Measurements from ENCODE around the gene MPHOSPH9.

MPHOSPH9 gene

GRCh38 chr12:123266679-123267277 is 33.8 kb upstream of the MPHOSPH9 start:
- H3K27ac ChIP-seq (ENCODE audit: low read length): no peak overlapping the region

DNA sequence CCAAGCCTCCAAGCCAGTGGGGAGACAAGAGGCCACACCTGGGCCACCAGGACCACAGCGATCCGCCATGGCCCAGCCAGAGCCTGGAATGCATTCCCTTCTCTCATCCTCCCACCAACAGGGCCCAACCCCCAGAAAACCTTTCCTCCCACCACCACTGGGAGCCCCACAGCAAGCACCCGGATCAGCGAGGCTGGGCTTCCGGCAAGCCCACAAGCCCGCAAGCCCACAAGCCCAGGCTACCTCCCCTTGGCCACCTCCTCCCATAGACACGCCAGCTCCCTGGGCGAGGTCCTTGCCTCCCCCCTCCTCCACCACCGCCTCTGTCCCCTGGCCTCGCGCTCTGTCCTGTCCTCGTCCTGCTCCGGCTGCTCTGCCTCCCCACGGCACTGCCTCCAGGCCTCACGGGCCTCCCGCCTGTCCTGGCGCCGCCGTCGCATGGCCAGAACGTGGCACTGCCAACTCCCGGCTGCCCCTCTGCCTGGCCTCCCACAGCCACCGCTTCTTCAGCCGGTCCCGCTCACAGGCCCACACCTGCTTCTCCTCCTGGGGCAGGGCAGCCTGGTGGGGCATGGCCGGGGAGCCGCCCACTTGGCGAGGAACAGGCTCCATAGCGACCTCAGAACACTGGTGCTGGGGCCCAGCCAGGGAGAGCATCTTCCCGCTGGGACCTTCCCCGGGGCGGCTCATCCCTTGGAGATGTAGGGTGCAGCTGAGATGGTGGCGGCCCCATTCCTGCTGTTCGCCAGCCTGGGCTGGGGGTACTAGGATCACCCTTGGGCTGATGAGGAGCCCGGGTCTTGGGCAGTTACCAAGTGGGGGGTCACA is 33.1 kb upstream of the MPHOSPH9 start:
- no peak overlapping the region for H3K4me2 ChIP-seq (ENCODE audit: insufficient read depth, low read length)
- no peak overlapping the region for H3K4me3 ChIP-seq (ENCODE audit: low read depth in 1 of 2, low read length in 2 of 2)
- no peak for ATAC-seq (ENCODE audit: insufficient read depth, low read depth)
- H3K27me3 ChIP-seq (ENCODE audit: insufficient read depth, low read length, poor library complexity): no peaks in the 10 kb centered on the region
- peaks cover 20% of the 10 kb centered on the region for H3K4me1 ChIP-seq (ENCODE audit: insufficient read depth, low read length)
- no peak overlapping the region for H3K27ac ChIP-seq (ENCODE audit: low read length)
- H3K9ac ChIP-seq (ENCODE audit: low read depth, low read length): no peak overlapping the region
- H2AFZ ChIP-seq (ENCODE audit: low read depth, low read length): no peak overlapping the region
- H3K9me3 ChIP-seq (ENCODE audit: insufficient read depth, low read length, severe bottlenecking): no peaks in the 10 kb centered on the region
- peaks cover 62% of the 10 kb centered on the region for H3K36me3 ChIP-seq (ENCODE audit: insufficient read depth, low read length)
- TF ChIP-seq CTCF (IDR thresholded peaks at IDR 0.05; ENCODE audit: borderline replicate concordance, extremely low read depth, low read length, poor library complexity, severe bottlenecking) (no peak), EZH2 (IDR thresholded peaks at IDR 0.05; ENCODE audit: borderline replicate concordance, low read depth, low read length, severe bottlenecking) (no peak)
- H4K20me1 ChIP-seq (ENCODE audit: insufficient read depth, low read length): peaks cover 18% of the 10 kb centered on the region; the same call in 1 of the 2 replicates
- DNase-seq: no peak
- peaks cover 46% of the 10 kb centered on the region for H3K79me2 ChIP-seq (ENCODE audit: insufficient read depth, low read length)

More at GRCh38 chr12:123266679-123267277, 33.8 kb upstream of the MPHOSPH9 start:
- no peak overlapping the region for H3K4me3 ChIP-seq (ENCODE audit: low read depth in 1 of 2, low read length in 2 of 2)
- peaks cover 55% of the 10 kb centered on the region for H3K36me3 ChIP-seq (ENCODE audit: insufficient read depth, low read length)
- DNase-seq (no peak), ATAC-seq (ENCODE audit: insufficient read depth, low read depth) (no peak)
- no peak overlapping the region for H3K4me2 ChIP-seq (ENCODE audit: insufficient read depth, low read length)
- H3K9me3 ChIP-seq (ENCODE audit: insufficient read depth, low read length, severe bottlenecking): no peaks in the 10 kb centered on the region
- peaks cover 49% of the 10 kb centered on the region for H3K79me2 ChIP-seq (ENCODE audit: insufficient read depth, low read length)
- H4K20me1 ChIP-seq (ENCODE audit: insufficient read depth, low read length): peaks cover 15% of the 10 kb centered on the region; the same call in 1 of the 2 replicates
- no peak overlapping the region for H2AFZ ChIP-seq (ENCODE audit: low read depth, low read length)
- TF ChIP-seq EZH2 (IDR thresholded peaks at IDR 0.05; ENCODE audit: borderline replicate concordance, low read depth, low read length, severe bottlenecking): no peak
- no peak for TF ChIP-seq CTCF (IDR thresholded peaks at IDR 0.05; ENCODE audit: borderline replicate concordance, extremely low read depth, low read length, poor library complexity, severe bottlenecking)
- no peak overlapping the region for H3K9ac ChIP-seq (ENCODE audit: low read depth, low read length)
- no peaks in the 10 kb centered on the region for H3K27me3 ChIP-seq (ENCODE audit: insufficient read depth, low read length, poor library complexity)
- H3K4me1 ChIP-seq (ENCODE audit: insufficient read depth, low read length): peaks cover 20% of the 10 kb centered on the region

DNA sequence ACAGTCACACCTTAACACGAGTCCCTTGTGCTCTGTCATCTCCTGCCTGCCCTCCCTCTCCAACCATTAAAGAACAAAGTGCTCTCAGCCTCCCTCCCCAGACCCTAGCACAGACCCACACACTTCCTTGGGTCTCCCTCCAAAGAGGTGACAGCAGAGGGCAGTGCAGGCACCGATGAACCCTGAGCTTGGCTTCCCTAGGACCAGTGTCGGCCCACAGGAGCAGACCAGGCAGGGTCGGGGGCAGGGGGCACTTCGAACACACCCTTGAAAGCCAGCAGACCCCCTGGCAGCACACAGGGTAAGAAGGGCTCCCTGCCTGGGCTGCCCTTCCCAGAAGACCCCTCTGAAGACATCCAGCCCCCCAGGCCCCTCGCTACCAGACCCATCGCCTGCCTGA is 31.7 kb upstream of the MPHOSPH9 start:
- Histone ChIP-seq H2AFZ (ENCODE audit: low read depth, low read length) (no peak overlapping the region), H3K4me1 (ENCODE audit: insufficient read depth, low read length) (peaks cover 8% of the 10 kb centered on the region), H3K9me3 (ENCODE audit: insufficient read depth, low read length, severe bottlenecking) (no peaks in the 10 kb centered on the region), H3K4me2 (ENCODE audit: insufficient read depth, low read length) (no peak overlapping the region), H3K27me3 (ENCODE audit: insufficient read depth, low read length, poor library complexity) (no peaks in the 10 kb centered on the region), H3K79me2 (ENCODE audit: insufficient read depth, low read length) (peaks cover 31% of the 10 kb centered on the region), H3K9ac (ENCODE audit: low read depth, low read length) (no peak overlapping the region), H4K20me1 (ENCODE audit: insufficient read depth, low read length) (peaks cover 18% of the 10 kb centered on the region; the same call in 1 of the 2 replicates), H3K4me3 (ENCODE audit: low read depth in 1 of 2, low read length in 2 of 2) (no peak overlapping the region), H3K36me3 (ENCODE audit: insufficient read depth, low read length) (peaks cover 73% of the 10 kb centered on the region), H3K27ac (ENCODE audit: low read length) (no peak overlapping the region)
- ATAC-seq (ENCODE audit: insufficient read depth, low read depth) (peak; percentile 56; the same call in 2 of the 3 replicates), DNase-seq (peak; percentile 19)
- TF ChIP-seq EZH2 (IDR thresholded peaks at IDR 0.05; ENCODE audit: borderline replicate concordance, low read depth, low read length, severe bottlenecking) (no peak), CTCF (IDR thresholded peaks at IDR 0.05; ENCODE audit: borderline replicate concordance, extremely low read depth, low read length, poor library complexity, severe bottlenecking) (peak; percentile 54)

Data from DND-41 (cell line).